K562 (cell line): ENCODE results near the gene TCEA3. TPM values are rescaled to one million over a fixed set of nuclear protein-coding genes. Genes with fewer than 3 reads are reported as not detected.

Experiments used
- ARID3A ChIP-seq: IDR thresholded peaks from 2 replicates; pipeline ENCODE4 v1.6.1; 2012; ENCODE audit warnings: low read depth, low read length, improper control_type of control experiment, borderline replicate concordance
- CBFA2T3 ChIP-seq: fragments of 450-650 bp; IDR thresholded peaks from 2 replicates; pipeline ENCODE4 v1.6.1; 2017
- DDX20 ChIP-seq: fragments of 450-650 bp; IDR thresholded peaks from 2 replicates; pipeline ENCODE4 v1.6.1; 2016; ENCODE audit warnings: missing genetic modification characterization, low read depth, mild to moderate bottlenecking, missing compliant biosample characterization, moderate library complexity
- DNMT1 ChIP-seq: fragments of 450-650 bp; IDR thresholded peaks from 2 replicates; pipeline ENCODE4 v1.6.1; 2016; ENCODE audit warnings: antibody characterized with exemption, mild to moderate bottlenecking
- DPF2 ChIP-seq: fragments of 450-650 bp; IDR thresholded peaks from 2 replicates; pipeline ENCODE4 v1.6.1; 2016
- ETS1 ChIP-seq: conservative IDR thresholded peaks from 2 replicates; pipeline ENCODE4 v1.6.1; 2011; ENCODE audit warnings: low read depth, mild to moderate bottlenecking, low read length; ENCODE audit not compliant: control insufficient read depth
- FIP1L1 ChIP-seq: fragments of 200-400 bp; formaldehyde crosslinking; IDR thresholded peaks from 2 replicates; pipeline ENCODE4 v1.6.1; 2018; ENCODE audit warnings: mild to moderate bottlenecking, low read depth, low read length; ENCODE audit not compliant: poor library complexity, severe bottlenecking
- FOXA1 ChIP-seq: fragments of 450-650 bp; IDR thresholded peaks from 2 replicates; pipeline ENCODE4 v1.6.1; 2016; ENCODE audit warnings: mild to moderate bottlenecking, borderline replicate concordance
- GTF2B ChIP-seq: IDR thresholded peaks from 2 replicates; pipeline ENCODE4 v1.6.1; 2011; ENCODE audit not compliant: insufficient read length; ENCODE audit errors: extremely low read depth
- GTF2F1 ChIP-seq: IDR thresholded peaks from 2 replicates; pipeline ENCODE4 v1.6.1; 2011; ENCODE audit warnings: low read depth, low read length, improper control_type of control experiment
- IRF9 ChIP-seq: fragments of 450-650 bp; IDR thresholded peaks from 2 replicates; pipeline ENCODE4 v1.6.1; 2016; ENCODE audit warnings: missing biosample characterization, missing genetic modification characterization
- KDM5B ChIP-seq: fragments of 200-600 bp; sonication (generic); IDR thresholded peaks from 2 replicates; pipeline ENCODE4 v1.6.1; 2012; ENCODE audit warnings: low read depth, mild to moderate bottlenecking, moderate library complexity, low read length, control low read depth, inconsistent platforms; ENCODE audit not compliant: insufficient replicate concordance
- MAFG ChIP-seq: fragments of 450-650 bp; conservative IDR thresholded peaks from 2 replicates; pipeline ENCODE4 v1.6.1; 2016; ENCODE audit warnings: missing genetic modification characterization, missing compliant biosample characterization
- MCM7 ChIP-seq, 2 experiments: fragments of 450-650 bp; IDR thresholded peaks; 2 replicates each; pipeline ENCODE4 v1.6.1; 2016 to 2018
- MEF2A ChIP-seq: IDR thresholded peaks from 2 replicates; pipeline ENCODE4 v1.6.1; 2011; ENCODE audit warnings: low read depth, mild to moderate bottlenecking, low read length, moderate library complexity; ENCODE audit not compliant: control insufficient read depth
- MEIS2 ChIP-seq: fragments of 450-650 bp; IDR thresholded peaks from 2 replicates; pipeline ENCODE4 v1.6.1; 2014; ENCODE audit warnings: mild to moderate bottlenecking; ENCODE audit not compliant: partially characterized antibody
- PPARD ChIP-seq: fragments of 250-450 bp; sonication (Bioruptor Pico); IDR thresholded peaks from 2 replicates; pipeline ENCODE4 v1.8.0; 2022; ENCODE audit warnings: inconsistent platforms, mild to moderate bottlenecking, moderate library complexity
- RBM25 ChIP-seq: fragments of 200-400 bp; formaldehyde crosslinking; IDR thresholded peaks from 2 replicates; pipeline ENCODE4 v1.6.1; 2018; ENCODE audit warnings: low read length, low read depth, moderate library complexity; ENCODE audit not compliant: severe bottlenecking
- RCOR1 ChIP-seq, 2 experiments: IDR thresholded peaks; 2 replicates each; pipeline ENCODE4 v1.6.1; 2012; ENCODE audit warnings: low read depth in 2 of 2, low read length in 2 of 2, borderline replicate concordance in 1 of 2, improper control_type of control experiment in 1 of 2
- RFX1 ChIP-seq: fragments of 450-650 bp; IDR thresholded peaks from 2 replicates; pipeline ENCODE4 v1.6.1; 2016; ENCODE audit warnings: mild to moderate bottlenecking, moderate library complexity
- SIRT6 ChIP-seq: IDR thresholded peaks from one replicate; pipeline ENCODE4 v1.6.1; 2012; ENCODE audit warnings: low read depth, mild to moderate bottlenecking, control low read depth, inconsistent platforms, low read length, moderate library complexity
- SLC30A9 ChIP-seq: fragments of 250-450 bp; sonication (Bioruptor Pico); IDR thresholded peaks from 2 replicates; pipeline ENCODE4 v1.8.0; 2022; ENCODE audit warnings: mild to moderate bottlenecking, moderate library complexity
- TRIM24 ChIP-seq, 2 experiments: fragments of 450-650 bp; IDR thresholded peaks; 2 replicates each; pipeline ENCODE4 v1.6.1; 2016
- ZC3H11A ChIP-seq: IDR thresholded peaks from 2 replicates; pipeline ENCODE4 v1.6.1; 2012; ENCODE audit warnings: low read depth, low read length, improper control_type of control experiment
- ZKSCAN3 ChIP-seq: fragments of 250-450 bp; sonication (Bioruptor Pico); IDR thresholded peaks from 2 replicates; pipeline ENCODE4 v1.4.0; 2020
- ZNF263 ChIP-seq: sonication (generic); formaldehyde crosslinking; IDR thresholded peaks from 2 replicates; pipeline ENCODE4 v1.8.0; 2022; ENCODE audit warnings: mild to moderate bottlenecking, missing genetic modification reagents, borderline replicate concordance
- ZNF589 ChIP-seq: fragments of 200-800 bp; sonication (Bioruptor generic); IDR thresholded peaks from 2 replicates; pipeline ENCODE4 v1.6.1; 2016; ENCODE audit warnings: low read depth, missing genetic modification characterization, missing compliant biosample characterization
- polyA plus RNA-seq, 8 experiments: library from polyadenylated mRNA; depleted of rRNA in 4 of 8; stranded (reverse) in 5 of 8; unstranded in 3 of 8; fragments of >200 nt; fragmentation: Nextera tagmentation in 2 of 8; fragmentation: Illumina TruSeq in 1 of 8; extraction: Ambion mirVana in 2 of 8; extraction: Trizol in 1 of 8; gene quantifications; 2 replicates each; pipeline versions ENCODE4 v1.2.1 to v1.2.3, GENCODE V29; 2011 to 2014; ENCODE audit warnings: inconsistent platforms in 1 of 8, missing spikeins in 1 of 8
- total RNA-seq, 7 experiments: library from RNA; depleted of rRNA in 6 of 7; stranded (reverse); fragments of >200 nt in 6 of 7; fragmentation: Illumina TruSeq in 2 of 7; extraction: Trizol in 2 of 7; gene quantifications; 2 replicates each; pipeline versions ENCODE4 v1.2.1 to v1.2.3, GENCODE V29; 2011 to 2021; ENCODE audit warnings: low replicate concordance in 1 of 7

TCEA3 gene
- total and polyA plus RNA-seq, 9 of the 15 experiments (the other 6 are each of a cell fraction or from before 2014, with no cell fraction given) = 0.03 to 0.55 (median 0.36) TPM

GRCh38 chr1:23389837-23390321 lies 34.7 kb downstream of the TCEA3 start (continued):
- TF ChIP-seq GTF2B (no peak), ZNF589 (CRISPR knock-in tag) (peak; percentile 92; the same call in 1 of the 2 replicates), RCOR1 (IDR thresholded peaks at IDR 0.05; ENCODE audit: borderline replicate concordance in 1 of 2, low read depth in 2 of 2, low read length in 2 of 2) (0 out of 4 replicates have a peak, but pooled peaks of 1 of the 2 experiments have one; percentile 10), ZC3H11A (no peak), ZKSCAN3 (no peak), DPF2 (no peak), PPARD (CRISPR knock-in tag) (no peak), IRF9 (tag) (no peak), CBFA2T3 (no peak), RFX1 (no peak), FIP1L1 (no peak), DDX20 (tag) (no peak), FOXA1 (no peak), ARID3A (no peak), MEF2A (no peak), KDM5B (no peak), GTF2F1 (no peak), MAFG (tag) (no peak), TRIM24 (IDR thresholded peaks at IDR 0.05) (peak in 1 of 2 experiments; percentile 27; a peak in 1 of 4 replicates), RBM25 (no peak), SIRT6 (no peak), MCM7 (IDR thresholded peaks at IDR 0.05) (no peak), SLC30A9 (CRISPR knock-in tag) (no peak), MEIS2 (no peak), DNMT1 (no peak), ETS1 (no peak), ZNF263 (no peak)
